ENCODE results near the gene PPARD.

DNA sequence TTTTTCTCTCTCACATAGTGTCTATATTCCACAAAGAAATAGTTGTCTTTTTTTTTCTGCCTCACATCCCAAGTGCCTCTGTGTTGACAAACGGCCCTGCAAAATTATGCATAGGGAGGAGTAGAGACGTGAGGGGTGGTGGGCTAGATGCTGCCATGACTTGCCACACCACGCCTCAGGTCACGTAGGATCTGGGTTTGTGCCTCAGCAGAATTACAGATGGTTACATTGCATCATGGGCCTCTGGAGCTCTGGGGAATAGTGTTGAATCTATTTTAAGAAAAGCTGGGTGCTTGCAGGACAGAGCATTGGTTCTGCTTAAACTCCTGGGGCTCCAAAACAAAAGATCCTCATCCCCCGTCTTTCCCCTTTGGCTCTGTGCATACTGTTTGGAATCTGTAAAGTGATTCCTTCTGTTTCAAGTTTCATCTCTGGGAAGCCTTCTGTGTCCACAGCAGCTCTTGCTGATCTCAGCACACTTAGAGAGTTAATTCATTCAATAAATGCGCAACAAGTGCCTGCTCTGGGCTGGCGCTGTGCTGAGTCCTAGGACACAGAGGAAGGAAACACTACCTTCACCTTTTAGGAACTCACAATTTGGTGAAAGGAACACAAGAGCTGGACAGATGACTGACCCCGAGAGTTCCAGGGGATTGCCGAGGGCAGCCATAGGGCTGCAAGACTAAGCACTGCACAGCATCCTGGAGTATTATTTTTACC, 112.2 kb downstream of the PPARD start:
- TF ChIP-seq, protein P1, sequence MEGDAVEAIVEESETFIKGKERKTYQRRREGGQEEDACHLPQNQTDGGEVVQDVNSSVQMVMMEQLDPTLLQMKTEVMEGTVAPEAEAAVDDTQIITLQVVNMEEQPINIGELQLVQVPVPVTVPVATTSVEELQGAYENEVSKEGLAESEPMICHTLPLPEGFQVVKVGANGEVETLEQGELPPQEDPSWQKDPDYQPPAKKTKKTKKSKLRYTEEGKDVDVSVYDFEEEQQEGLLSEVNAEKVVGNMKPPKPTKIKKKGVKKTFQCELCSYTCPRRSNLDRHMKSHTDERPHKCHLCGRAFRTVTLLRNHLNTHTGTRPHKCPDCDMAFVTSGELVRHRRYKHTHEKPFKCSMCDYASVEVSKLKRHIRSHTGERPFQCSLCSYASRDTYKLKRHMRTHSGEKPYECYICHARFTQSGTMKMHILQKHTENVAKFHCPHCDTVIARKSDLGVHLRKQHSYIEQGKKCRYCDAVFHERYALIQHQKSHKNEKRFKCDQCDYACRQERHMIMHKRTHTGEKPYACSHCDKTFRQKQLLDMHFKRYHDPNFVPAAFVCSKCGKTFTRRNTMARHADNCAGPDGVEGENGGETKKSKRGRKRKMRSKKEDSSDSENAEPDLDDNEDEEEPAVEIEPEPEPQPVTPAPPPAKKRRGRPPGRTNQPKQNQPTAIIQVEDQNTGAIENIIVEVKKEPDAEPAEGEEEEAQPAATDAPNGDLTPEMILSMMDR (IDR thresholded peaks at IDR 0.05), result no peak
- TF ChIP-seq POLR2A (IDR thresholded peaks at IDR 0.05), result no peak
